Keratinocyte (primary cell): ENCODE results near the gene BCL2L1. TPM values are rescaled to one million over a fixed set of nuclear protein-coding genes. Genes with fewer than 3 reads are reported as not detected.
A peak's percentile ranks its signal among the peaks of the same experiment; 100 is the strongest.

ENCODE experiments used
- DNase-seq: peaks from one replicate; pipeline ENCODE4 v3.0.0-alpha.2; 2011; ENCODE audit warnings: low read depth, missing footprints, low spot score
- FAIRE-seq: peaks from 2 replicates; lab custom pipeline; 2011; peaks lifted over from hg19 to GRCh38; lab: Jason Lieb, UNC
- H2AFZ ChIP-seq: 2 replicates; pipeline ENCODE4 v1.6.0; 2012; ENCODE audit warnings: low read length, control low read depth, inconsistent platforms; ENCODE audit not compliant: control insufficient read depth
- H3K27ac ChIP-seq: 2 replicates; pipeline ENCODE4 v1.5.1; 2011; ENCODE audit warnings: low read length; ENCODE audit not compliant: control insufficient read depth, insufficient read depth
- H3K27me3 ChIP-seq: 3 replicates; pipeline ENCODE4 v1.6.0; 2011; ENCODE audit warnings: low read length; ENCODE audit not compliant: control insufficient read depth, insufficient read depth; ENCODE audit errors: extremely low read depth
- H3K36me3 ChIP-seq, 2 experiments: 2 replicates in 1 of 2; 3 replicates in 1 of 2; pipeline ENCODE4 v1.5.1; 2011; ENCODE audit warnings: low read length in 2 of 2, mild to moderate bottlenecking in 1 of 2; ENCODE audit not compliant: control insufficient read depth in 2 of 2, insufficient read depth in 2 of 2; ENCODE audit errors: extremely low read depth in 1 of 2
- H3K4me1 ChIP-seq: 3 replicates; pipeline ENCODE4 v1.5.1; 2011; ENCODE audit warnings: low read length; ENCODE audit not compliant: control insufficient read depth, insufficient read depth; ENCODE audit errors: extremely low read depth
- H3K4me2 ChIP-seq: 3 replicates; pipeline ENCODE4 v1.6.0; 2011; ENCODE audit warnings: low read depth, low read length; ENCODE audit not compliant: control insufficient read depth, insufficient read depth; ENCODE audit errors: extremely low read depth
- H3K4me3 ChIP-seq, 3 experiments: fragments of 200-600 bp in 1 of 3; sonication (generic) in 1 of 3; 2 replicates in 2 of 3; 3 replicates in 1 of 3; pipeline ENCODE4 v1.5.1; 2011 to 2016; ENCODE audit warnings: low read length in 3 of 3, mild to moderate bottlenecking in 3 of 3, control low read depth in 2 of 3, inconsistent platforms in 1 of 3, low read depth in 1 of 3, mixed read lengths in 1 of 3, mixed run types in 1 of 3, moderate library complexity in 1 of 3; ENCODE audit not compliant: control insufficient read depth in 2 of 3, insufficient read depth in 2 of 3; ENCODE audit errors: extremely low read depth in 1 of 3
- H3K79me2 ChIP-seq: 2 replicates; pipeline ENCODE4 v1.6.0; 2012; ENCODE audit warnings: low read length; ENCODE audit not compliant: control insufficient read depth, insufficient read depth
- H3K9ac ChIP-seq: 3 replicates; pipeline ENCODE4 v1.6.0; 2011; ENCODE audit warnings: low read length; ENCODE audit not compliant: control insufficient read depth, insufficient read depth; ENCODE audit errors: extremely low read depth
- H3K9me1 ChIP-seq: 3 replicates; pipeline ENCODE4 v1.6.0; 2011; ENCODE audit warnings: low read length; ENCODE audit not compliant: control insufficient read depth, insufficient read depth; ENCODE audit errors: extremely low read depth
- H3K9me3 ChIP-seq: 2 replicates; pipeline ENCODE4 v1.5.1; 2012; ENCODE audit warnings: low read depth, low read length; ENCODE audit not compliant: control insufficient read depth
- H4K20me1 ChIP-seq: 3 replicates; pipeline ENCODE4 v1.6.0; 2011; ENCODE audit warnings: low read length; ENCODE audit not compliant: control insufficient read depth, insufficient read depth; ENCODE audit errors: extremely low read depth
- EZH2 ChIP-seq: IDR thresholded peaks from one replicate; pipeline ENCODE4 v1.6.1; 2012; ENCODE audit warnings: inconsistent platforms, mild to moderate bottlenecking, low read length, moderate library complexity
- dilution Hi-C: fragments of 300-500 bp; cut with MboI; formaldehyde crosslinking; loops from one replicate; pipeline ENCODE4 v1.7.0; 2020; ENCODE audit warnings: low sequenced_read_pairs; ENCODE audit not compliant: extremely low pct_ligation_motif_present
- polyA plus RNA-seq, 5 experiments: library from polyadenylated mRNA; depleted of rRNA in 3 of 5; stranded (reverse) in 3 of 5; stranded (forward) in 1 of 5; unstranded in 1 of 5; fragments of >200 nt; gene quantifications; 1 replicate in 1 of 5; 2 replicates in 3 of 5; 3 replicates in 1 of 5; pipeline versions ENCODE4 v1.2.1 to v1.2.3, GENCODE V29; 2011 to 2012; ENCODE audit warnings: missing spikeins in 2 of 5, low read depth in 1 of 5, low replicate concordance in 1 of 5
- TF ChIP-seq, protein P1 (sequence below), 3 experiments: IDR thresholded peaks in 1 of 3; conservative IDR thresholded peaks in 1 of 3; optimal IDR thresholded peaks in 1 of 3; 2 replicates in 2 of 3; 3 replicates in 1 of 3; pipeline versions ENCODE3 to v1.5.1; 2011; ENCODE audit warnings: low read length in 3 of 3, mild to moderate bottlenecking in 3 of 3, moderate library complexity in 2 of 3, control low read depth in 1 of 3, inconsistent platforms in 1 of 3; ENCODE audit not compliant: insufficient read depth in 2 of 3; ENCODE audit errors: extremely low read depth in 1 of 3

The BCL2L1 gene
- polyA plus RNA-seq, 1 donor (not counting 4 experiments of a cell fraction or from before 2014, with no cell fraction given), result 109 TPM

GRCh38 chr20:31721408-31722256, 1.0 kb downstream of the BCL2L1 start:
- H3K4me2 ChIP-seq, result peak overlapping the region; percentile 98
- no peaks in the 10 kb centered on the region for H3K27me3 ChIP-seq
- FAIRE-seq (no peak), DNase-seq (no peak)
- peak overlapping the region; percentile 99 for H3K9ac ChIP-seq
- peaks cover 34% of the 10 kb centered on the region for H3K4me1 ChIP-seq
- no peaks in the 10 kb centered on the region for H3K9me3 ChIP-seq
- no peak for TF ChIP-seq EZH2
- TF ChIP-seq, protein P1, sequence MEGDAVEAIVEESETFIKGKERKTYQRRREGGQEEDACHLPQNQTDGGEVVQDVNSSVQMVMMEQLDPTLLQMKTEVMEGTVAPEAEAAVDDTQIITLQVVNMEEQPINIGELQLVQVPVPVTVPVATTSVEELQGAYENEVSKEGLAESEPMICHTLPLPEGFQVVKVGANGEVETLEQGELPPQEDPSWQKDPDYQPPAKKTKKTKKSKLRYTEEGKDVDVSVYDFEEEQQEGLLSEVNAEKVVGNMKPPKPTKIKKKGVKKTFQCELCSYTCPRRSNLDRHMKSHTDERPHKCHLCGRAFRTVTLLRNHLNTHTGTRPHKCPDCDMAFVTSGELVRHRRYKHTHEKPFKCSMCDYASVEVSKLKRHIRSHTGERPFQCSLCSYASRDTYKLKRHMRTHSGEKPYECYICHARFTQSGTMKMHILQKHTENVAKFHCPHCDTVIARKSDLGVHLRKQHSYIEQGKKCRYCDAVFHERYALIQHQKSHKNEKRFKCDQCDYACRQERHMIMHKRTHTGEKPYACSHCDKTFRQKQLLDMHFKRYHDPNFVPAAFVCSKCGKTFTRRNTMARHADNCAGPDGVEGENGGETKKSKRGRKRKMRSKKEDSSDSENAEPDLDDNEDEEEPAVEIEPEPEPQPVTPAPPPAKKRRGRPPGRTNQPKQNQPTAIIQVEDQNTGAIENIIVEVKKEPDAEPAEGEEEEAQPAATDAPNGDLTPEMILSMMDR (optimal IDR thresholded peaks at IDR 0.05 in 1 of 3, IDR thresholded peaks at IDR 0.05 in 1 of 3, conservative IDR thresholded peaks at IDR 0.05 in 1 of 3; ENCODE audit: extremely low read depth in 1 of 3, insufficient read depth in 2 of 3, low read length in 3 of 3), result no peak
- H4K20me1 ChIP-seq, result no peaks in the 10 kb centered on the region
- peak overlapping the region; percentile 98 for H3K27ac ChIP-seq
- peak overlapping the region; percentile 79 to 97 (median 83) for H3K4me3 ChIP-seq
- H3K79me2 ChIP-seq, result peaks cover 64% of the 10 kb centered on the region
- H3K9me1 ChIP-seq, result no peaks in the 10 kb centered on the region
- no peak overlapping the region for H2AFZ ChIP-seq
- dilution Hi-C loops, result no loop called here
- H3K36me3 ChIP-seq, result peaks cover 15 to 40% of the 10 kb centered on the region in 2 experiments

- TF ChIP-seq, protein P1 (optimal IDR thresholded peaks at IDR 0.05 in 1 of 3, IDR thresholded peaks at IDR 0.05 in 1 of 3, conservative IDR thresholded peaks at IDR 0.05 in 1 of 3; ENCODE audit: extremely low read depth in 1 of 3, insufficient read depth in 2 of 3, low read length in 3 of 3), result peak in 1 of 3 experiments; percentile 39
- TF ChIP-seq EZH2, result no peak
- FAIRE-seq (no peak), DNase-seq (no peak)
- H3K9me1 ChIP-seq, result no peaks in the 10 kb centered on the region
- no peaks in the 10 kb centered on the region for H3K27me3 ChIP-seq
- peaks cover 15 to 46% of the 10 kb centered on the region in 2 experiments for H3K36me3 ChIP-seq
- H3K4me1 ChIP-seq, result peaks cover 43% of the 10 kb centered on the region
- H4K20me1 ChIP-seq, result no peaks in the 10 kb centered on the region
- H3K4me3 ChIP-seq, result peak overlapping the region; percentile 79 to 97 (median 83)
- dilution Hi-C loops, result no loop called here
- no peaks in the 10 kb centered on the region for H3K9me3 ChIP-seq
- H3K9ac ChIP-seq, result peak overlapping the region; percentile 99
- H3K27ac ChIP-seq, result peak overlapping the region; percentile 98
- no peak overlapping the region for H2AFZ ChIP-seq
- peak overlapping the region; percentile 98 for H3K4me2 ChIP-seq
- H3K79me2 ChIP-seq, result peaks cover 72% of the 10 kb centered on the region
Measured at GRCh38 chr20:31720486-31721407, 1.9 kb downstream of the BCL2L1 start.
